ENCODE measurements around the gene GIPC2.

- no peak for TF ChIP-seq TRIM25 (IDR thresholded peaks at IDR 0.05; ENCODE audit: borderline replicate concordance)
- no peak for TF ChIP-seq CTCF (IDR thresholded peaks at IDR 0.05 in 2 of 3, conservative IDR thresholded peaks at IDR 0.05 in 1 of 3; ENCODE audit: insufficient read depth in 2 of 3, low read depth in 1 of 3, low read length in 3 of 3)
- TF ChIP-seq HDAC1 (IDR thresholded peaks at IDR 0.05), result no peak
- TF ChIP-seq TBP (optimal IDR thresholded peaks at IDR 0.05; ENCODE audit: low read depth, low read length), result no peak
- no peak for TF ChIP-seq ATF3 (IDR thresholded peaks at IDR 0.05)
- no peak for TF ChIP-seq ATF3 (CRISPR knock-in tag; conservative IDR thresholded peaks at IDR 0.05)
- no peak for TF ChIP-seq MYC (IDR thresholded peaks at IDR 0.05; ENCODE audit: low read depth, low read length)
- TF ChIP-seq MYC (CRISPR knock-in tag; IDR thresholded peaks at IDR 0.05; ENCODE audit: borderline replicate concordance, low read depth), result no peak
- no peak for TF ChIP-seq FOS (IDR thresholded peaks at IDR 0.05; ENCODE audit: extremely low read depth, insufficient read length)
- TF ChIP-seq RAD51 (IDR thresholded peaks at IDR 0.05; ENCODE audit: borderline replicate concordance, low read depth), result no peak
- no peak for TF ChIP-seq JUNB (CRISPR knock-in tag; conservative IDR thresholded peaks at IDR 0.05)
- no peak for TF ChIP-seq ETS1 (conservative IDR thresholded peaks at IDR 0.05; ENCODE audit: control insufficient read depth, low read depth, low read length)
These were observed 101.3 kb downstream of the GIPC2 start for GRCh38 chr1:78147031-78147430.

All from K562 (cell line).